Hematopoietic multipotent progenitor cell treated with erythropoietin and hydrocortisone succinate and interleukin-3 and kit ligand, for 15 days (in vitro differentiated cells): ENCODE results near the gene S100B.
A peak's percentile ranks its signal among the peaks of the same experiment; 100 is the strongest.
"Not testable (repeated sequence)": the region's sequence is repeated elsewhere in the genome, so short reads cannot be mapped to it uniquely, and the experiment has no call there.

Experiments
- DNase-seq: peaks from one replicate; pipeline ENCODE4 v3.0.0-alpha.2; 2015; ENCODE audit warnings: low spot score

The S100B gene

DNA sequence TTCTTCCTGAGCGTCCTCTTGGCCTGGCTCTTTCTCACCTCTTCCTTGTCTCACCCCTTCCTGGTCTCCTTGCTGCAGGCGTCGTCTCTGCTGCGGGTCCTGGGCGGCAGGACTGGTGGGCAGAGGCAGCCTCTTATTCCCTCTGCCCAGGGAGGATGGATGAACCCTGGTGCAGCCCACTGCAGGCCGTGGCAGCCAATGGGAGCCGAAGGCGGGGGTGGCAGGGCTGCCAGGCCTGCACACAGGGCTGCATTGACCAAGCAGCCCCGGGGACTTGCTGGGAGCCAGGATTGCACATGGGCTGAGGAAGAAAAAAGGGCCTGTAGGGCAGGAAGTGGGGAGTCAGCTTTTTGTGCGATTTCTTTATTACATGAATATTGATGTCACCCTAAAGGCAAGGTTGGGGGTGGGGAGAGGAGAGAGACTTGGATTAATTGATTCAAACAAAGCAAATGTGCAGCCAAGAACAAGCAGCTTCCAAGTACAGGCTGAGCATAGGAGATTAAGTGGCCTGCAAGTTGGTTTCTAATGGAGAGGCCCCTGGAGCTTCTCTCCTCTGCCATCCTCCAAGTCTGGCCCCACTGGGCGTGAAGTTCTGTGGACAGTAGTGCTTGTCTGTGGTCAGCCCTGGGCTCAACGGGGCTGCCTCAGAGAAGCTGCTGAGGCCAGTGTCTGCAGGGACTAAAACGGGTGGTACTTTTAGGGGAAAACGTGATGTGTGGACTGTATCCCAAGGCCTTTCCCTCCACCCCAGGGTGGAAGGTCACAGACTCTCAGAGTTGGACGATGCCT, at the start of gene S100B:
Gene S100B, minus strand, starts transcription at position 108 of the 792 bp plus-strand sequence. CDS start 2,667 bp downstream, outside the sequence.
- no peak for DNase-seq

- no peak for DNase-seq
Measured at GRCh38 chr21:46651121-46651520, 46.2 kb upstream of the S100B start.

DNA sequence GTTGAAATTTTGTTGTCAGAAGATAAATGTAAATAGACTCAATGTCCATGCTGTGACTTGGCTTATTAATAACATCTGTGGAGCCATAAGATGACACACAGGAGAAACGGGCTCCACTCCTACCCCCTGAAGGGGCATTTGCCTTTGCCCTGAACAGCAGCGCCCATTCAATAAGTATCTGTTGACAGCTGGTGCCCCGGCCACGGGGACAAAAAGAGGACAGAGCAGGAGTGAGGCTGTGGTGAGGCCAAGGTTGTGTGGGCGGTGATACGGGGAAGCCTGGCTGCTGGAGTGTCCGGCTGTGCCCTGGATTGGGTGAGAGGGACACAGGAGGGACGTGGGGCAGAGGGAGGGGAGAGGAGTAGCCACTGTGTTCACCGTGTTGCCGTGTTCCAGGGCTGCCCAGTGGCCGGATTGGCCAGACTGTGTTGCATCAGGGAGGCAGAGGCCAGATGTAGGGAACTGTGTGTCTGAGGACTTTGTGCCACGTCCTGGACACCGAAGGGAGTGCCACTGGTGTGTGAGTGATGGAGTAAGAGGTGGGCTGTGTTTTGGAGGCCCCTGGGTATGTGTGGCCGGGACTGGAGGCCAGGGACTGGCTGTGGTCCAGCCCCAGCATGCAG, 45.7 kb upstream of the S100B start:
- DNase-seq, result no peak

- no peak for DNase-seq
Measured at GRCh38 chr21:46649356-46649755, 44.5 kb upstream of the S100B start.

DNA sequence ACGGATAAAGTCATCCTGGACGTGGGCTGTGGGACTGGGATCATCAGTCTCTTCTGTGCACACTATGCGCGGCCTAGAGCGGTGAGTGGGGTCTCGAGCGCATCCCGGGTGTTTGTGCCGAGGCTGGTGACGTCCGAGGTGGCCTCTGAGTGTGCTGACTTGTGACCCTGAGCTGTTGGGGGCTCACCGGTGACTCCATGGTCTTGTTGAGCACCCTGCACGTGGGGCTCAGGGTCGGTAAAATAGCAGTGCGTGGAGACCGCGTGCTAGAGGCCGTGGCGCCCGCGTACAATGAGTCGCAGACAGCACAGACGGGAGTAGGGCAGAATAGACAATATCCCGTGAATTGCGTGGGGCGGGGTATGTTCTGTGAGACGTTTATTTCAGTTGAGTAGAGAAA, 43.7 kb upstream of the S100B start:
- no peak for DNase-seq

DNA sequence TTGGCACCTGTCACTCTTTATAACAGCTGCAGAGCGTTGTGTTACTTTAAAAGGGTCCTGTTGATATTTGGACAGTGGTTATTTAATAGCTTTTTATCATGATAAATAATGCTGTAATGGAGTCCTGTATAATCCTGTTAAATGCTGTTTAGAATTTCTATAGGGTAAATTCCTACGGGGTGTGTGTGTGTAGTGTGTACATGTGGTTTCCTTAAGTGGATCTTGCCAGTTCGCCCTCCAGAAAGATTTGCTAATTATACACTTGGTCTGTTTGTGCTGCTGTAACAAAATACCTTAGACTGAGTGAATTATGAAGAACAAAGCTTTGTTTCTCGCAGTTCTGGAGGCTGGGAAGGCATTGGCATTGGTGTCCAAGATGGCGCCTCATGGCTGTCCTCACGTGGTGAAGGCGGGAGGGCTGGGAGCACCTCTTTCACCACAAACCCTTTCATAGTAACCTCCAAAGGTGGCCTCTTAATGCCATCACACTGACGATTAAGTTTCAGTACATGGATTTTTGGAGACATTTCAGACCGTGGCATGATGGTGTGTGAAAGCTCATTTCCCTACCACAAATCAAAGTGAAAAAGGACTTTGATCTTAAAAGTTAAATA, 41.8 kb upstream of the S100B start:
- no peak for DNase-seq

DNA sequence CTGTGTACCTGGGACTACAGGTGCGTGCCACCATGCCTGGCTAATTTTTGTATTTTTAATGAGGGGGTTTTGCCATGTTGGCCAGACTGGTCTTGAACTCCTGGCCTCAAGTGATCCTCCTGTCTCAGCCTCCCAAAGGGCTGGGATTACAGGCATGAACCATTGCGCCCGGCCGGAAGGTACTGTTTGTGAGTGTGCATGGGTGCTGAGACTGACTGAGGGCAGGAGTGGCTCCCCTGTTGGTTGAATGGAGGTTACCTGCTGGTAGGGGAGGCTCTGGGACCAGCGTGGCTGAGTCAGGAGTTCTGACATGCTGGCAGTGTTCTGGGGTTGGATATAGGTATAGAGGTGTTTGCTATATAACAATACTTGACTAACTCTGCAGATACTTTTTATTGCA, 41.0 kb upstream of the S100B start:
- no peak for DNase-seq

- no peak for DNase-seq
Measured at GRCh38 chr21:46643379-46644177, 38.7 kb upstream of the S100B start.

DNA sequence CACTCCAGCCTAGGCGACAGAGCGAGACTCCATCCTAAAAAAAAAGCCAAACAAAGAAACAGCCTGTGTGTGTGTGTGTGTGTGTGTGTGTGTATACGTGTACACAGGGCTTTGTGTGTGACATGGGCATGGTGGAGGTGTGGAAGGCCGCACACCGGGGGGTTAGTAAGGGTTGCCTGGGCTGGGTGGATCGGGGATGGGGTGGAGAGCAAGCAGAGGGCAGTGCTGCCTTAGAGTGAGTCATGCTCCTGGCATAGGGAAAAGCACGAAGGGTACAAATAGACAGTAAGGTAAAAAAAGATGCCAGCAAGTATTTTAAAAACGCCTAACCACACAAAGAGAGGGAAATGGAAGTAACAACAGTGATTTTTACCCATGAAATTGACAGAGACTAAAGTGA, 36.8 kb upstream of the S100B start:
- no peak for DNase-seq

DNA sequence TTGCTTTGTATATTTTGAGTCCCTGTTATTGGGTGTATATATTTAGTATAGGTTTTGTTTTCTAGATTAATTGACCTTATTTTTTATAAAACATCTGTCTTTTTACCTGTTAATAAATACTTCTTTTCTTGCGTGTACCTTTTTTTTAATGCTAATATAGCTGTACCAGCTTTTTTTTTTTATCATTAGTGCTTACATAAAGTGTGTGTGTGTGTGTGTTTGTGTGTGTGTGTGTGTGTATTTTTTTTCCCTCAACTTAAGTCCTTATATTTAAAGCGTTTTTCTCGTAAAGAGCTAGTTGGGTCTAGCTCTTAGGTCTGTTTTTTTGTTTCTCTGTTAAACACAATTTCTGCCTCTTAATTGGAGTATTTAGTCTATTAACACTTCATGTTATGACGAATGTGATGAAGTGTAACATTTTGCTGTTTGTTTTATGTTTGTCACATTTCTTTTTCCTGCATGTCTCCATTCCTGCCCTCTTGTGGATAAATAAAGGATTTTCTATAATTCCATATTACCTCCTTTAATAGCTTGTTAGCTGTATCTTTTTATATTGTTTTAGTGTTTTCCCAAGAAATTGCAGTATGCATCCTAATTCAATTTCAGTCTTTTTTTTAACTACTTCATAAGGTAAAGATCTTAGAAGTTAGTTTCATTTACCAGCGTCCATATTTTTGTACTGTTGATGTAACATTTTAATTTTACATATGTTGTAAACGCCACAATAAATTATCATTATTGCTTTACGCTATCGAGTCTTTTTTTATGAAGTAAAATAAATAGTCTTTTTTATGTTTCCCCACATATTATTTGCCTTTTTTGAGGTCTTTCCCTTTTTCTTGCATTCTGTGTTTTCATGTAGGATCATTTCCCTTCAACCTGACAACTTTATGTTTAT, 34.9 kb upstream of the S100B start:
- peak; percentile 29 for DNase-seq

DNA sequence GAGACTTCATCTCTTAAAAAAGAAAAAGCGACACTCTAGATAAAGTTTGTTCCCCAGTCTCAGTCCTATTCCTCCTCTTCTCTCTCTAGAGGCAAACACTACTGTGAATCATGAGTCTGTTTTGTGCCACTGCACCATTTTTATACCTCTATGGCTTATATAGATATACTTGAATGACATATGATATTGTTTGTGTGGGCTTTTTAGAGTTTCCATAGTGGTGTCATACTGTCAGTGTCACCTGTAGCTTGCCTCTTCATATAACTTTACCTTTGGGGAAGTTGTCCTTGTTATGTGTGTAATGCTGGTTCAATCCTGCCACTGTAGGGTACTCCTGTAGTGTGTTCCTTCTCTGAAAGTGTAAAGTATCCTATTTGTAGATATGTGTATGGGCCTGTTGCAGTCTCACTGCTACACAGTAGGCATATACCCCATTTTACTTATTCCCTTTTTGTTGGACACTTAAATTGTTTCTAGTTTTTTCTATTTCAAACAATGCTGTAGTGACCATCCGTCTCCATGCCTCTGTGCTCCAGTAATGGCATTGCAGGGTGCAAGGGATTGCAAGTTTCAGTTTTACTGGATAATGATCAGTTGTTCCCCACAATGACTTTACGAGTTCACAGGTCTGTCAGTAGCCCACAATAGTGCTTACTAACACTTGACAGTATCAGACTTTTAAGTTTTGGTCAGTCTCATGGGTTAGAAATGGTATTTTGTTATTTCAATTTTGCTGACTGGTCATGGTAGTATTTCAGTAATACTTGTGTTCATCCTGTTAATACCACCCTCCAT, 33.3 kb upstream of the S100B start:
- DNase-seq, result peak; percentile 5

DNA sequence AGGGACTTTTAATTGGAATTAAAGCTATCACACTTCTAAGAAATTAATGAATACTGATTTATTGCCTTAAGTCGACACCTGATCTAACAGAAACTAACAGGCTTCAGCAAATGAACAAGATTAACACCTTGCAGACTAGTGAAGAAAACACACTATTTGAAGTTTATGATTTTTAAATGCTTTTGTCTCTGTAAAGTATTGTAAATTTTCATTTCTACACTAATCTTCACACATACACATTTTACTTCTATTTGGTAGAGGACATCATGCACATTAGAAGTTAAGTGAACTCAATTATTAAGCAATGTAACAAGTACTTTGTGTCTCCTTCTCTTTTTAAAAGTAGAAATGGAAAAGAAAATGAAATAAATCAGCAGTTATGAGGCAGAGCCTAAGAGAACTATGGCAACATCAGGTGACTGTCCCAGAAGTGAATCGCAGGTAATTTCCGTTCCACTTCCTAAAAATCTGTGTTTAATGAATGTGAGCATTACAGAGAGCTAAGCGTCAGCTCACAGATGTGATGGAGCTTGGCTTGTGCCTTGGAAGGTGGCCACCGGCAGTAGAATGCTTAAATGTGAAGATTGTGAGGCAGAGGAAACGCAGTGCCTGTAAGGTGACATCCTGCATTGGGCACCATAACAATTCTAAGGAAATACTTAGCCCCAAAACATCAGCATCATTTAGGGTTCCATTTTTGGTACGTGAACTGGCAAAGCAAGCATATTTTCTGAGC, 31.8 kb upstream of the S100B start:
- peak; percentile 5 for DNase-seq

- no peak for DNase-seq
Measured at GRCh38 chr21:46636181-46636512, 31.3 kb upstream of the S100B start.

DNA sequence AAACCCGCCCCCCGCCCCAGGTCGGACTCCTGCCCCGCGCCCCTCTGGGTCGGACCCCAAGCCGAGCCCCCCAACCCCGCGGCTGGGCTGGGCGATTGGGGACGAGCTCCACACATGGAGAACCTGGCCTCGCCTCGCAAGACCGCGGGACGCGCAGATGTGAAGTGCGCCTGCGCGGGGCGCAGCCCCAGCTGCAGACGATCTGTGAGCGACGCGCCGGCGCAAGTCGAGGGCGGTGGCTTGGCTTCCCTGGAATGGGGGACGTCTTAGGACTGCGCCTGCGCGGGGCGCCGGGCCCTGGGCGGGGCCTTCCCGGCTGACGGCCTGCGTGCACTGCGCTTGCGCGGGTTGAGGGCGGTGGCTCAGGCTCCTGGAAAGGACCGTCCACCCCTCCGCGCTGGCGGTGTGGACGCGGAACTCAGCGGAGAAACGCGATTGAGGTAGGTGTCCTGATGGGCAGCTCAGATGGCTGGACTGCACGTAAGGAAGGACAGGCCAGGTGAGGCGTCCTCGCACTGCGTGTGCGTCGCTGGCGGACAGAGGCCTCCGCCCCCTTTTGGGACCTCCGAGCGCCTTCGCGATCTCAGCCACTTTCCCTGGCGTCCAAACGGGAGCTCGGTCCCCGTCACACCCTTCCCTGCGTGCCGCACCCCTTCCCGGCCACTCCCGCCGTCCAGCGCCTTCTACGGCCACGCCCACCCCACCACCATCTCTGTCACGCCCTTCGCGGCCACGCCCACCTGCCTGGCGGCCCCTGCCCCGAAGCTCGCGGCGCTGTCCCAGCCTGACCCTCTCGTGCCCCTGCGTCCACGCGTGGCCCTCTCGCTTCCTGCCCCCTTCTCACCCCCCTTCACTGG, 30.7 kb upstream of the S100B start, which contains the start of gene PRMT2:
Gene PRMT2, plus strand, starts transcription at position 351 of the 857 bp plus-strand sequence. CDS start 1,278 bp downstream, outside the sequence.
- DNase-seq, result peak; percentile 98

GRCh38 chr21:46634966-46635323, 30.1 kb upstream of the S100B start:
- peak; percentile 39 for DNase-seq

DNA sequence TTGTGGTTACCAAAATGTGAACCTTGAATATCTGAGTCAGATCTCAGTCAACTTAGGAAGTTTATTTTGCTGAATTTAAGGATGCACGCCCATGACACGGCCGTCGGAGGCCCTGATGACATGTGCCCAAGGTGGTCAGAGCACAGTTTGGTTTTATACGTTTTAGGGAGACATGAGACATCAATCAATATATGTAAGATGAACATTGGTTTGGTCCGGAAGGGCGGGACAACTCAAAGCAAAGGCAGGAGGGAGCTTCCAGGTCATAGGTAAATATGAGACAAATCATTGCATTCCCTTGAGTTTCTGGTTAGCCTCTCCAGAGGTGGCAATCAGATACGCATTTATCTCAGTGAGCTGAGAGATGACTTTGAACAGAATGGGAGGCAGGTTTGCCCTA, 29.5 kb upstream of the S100B start:
- no peak for DNase-seq

- no peak for DNase-seq
Measured at GRCh38 chr21:46633566-46633965, 28.7 kb upstream of the S100B start.

DNA sequence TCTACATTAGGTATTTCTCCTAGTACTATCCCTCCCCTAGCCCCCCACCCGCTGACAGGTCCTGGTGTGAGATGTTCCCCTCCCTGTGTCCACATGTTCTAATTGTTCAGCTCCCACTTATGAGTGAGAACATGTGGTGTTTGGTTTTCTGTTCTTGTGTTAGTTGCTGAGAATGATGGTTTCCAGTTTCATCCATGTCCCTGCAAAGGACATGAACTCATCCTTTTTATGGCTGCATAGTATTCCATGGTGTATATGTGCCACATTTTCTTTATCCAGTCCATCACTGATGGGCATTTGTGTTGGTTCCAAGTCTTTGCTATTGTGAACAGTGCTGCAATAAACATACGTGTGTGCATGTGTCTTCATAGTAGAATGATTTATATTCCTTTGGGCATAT, 26.0 kb upstream of the S100B start:
- DNase-seq, result not testable (repeated sequence)

- no peak for DNase-seq
Measured at GRCh38 chr21:46628868-46629267, 24.0 kb upstream of the S100B start.
